HG03565 (cell line): ENCODE results near the gene DUSP8.

Source experiments
- ATAC-seq: cut with Tn5 transposase; IDR thresholded peaks from one replicate; pipeline ENCODE4 v1.9.1; 2021; ENCODE audit warnings: mild to moderate bottlenecking, moderate library complexity; ENCODE audit not compliant: unreplicated experiment

Gene DUSP8

GRCh38 chr11:1536065-1536843, 35.8 kb downstream of the DUSP8 start:
- ATAC-seq = no peak

- ATAC-seq = no peak
These were observed 37.4 kb downstream of the DUSP8 start for GRCh38 chr11:1534682-1535081.

GRCh38 chr11:1534171-1534570, 37.9 kb downstream of the DUSP8 start:
- no peak for ATAC-seq

- ATAC-seq = no peak
These were observed 38.7 kb downstream of the DUSP8 start for GRCh38 chr11:1533342-1533725.

GRCh38 chr11:1532606-1533341, 39.3 kb downstream of the DUSP8 start:
- ATAC-seq = no peak

- no peak for ATAC-seq
These were observed 40.0 kb downstream of the DUSP8 start for GRCh38 chr11:1532014-1532586.

- ATAC-seq = no peak
These were observed 40.5 kb downstream of the DUSP8 start for GRCh38 chr11:1531449-1532013.

GRCh38 chr11:1530686-1531448, 41.2 kb downstream of the DUSP8 start:
- ATAC-seq = no peak

- ATAC-seq = no peak
These were observed 42.3 kb downstream of the DUSP8 start for GRCh38 chr11:1529774-1530173.

- ATAC-seq = no peak
These were observed 42.8 kb downstream of the DUSP8 start for GRCh38 chr11:1529286-1529685.

GRCh38 chr11:1528710-1529109, 43.4 kb downstream of the DUSP8 start:
- no peak for ATAC-seq

GRCh38 chr11:1526785-1527184, 45.3 kb downstream of the DUSP8 start:
- no peak for ATAC-seq

GRCh38 chr11:1523779-1524178, 48.3 kb downstream of the DUSP8 start:
- ATAC-seq = no peak

GRCh38 chr11:1523077-1523476, 49.0 kb downstream of the DUSP8 start:
- no peak for ATAC-seq

- no peak for ATAC-seq
These were observed 50.0 kb downstream of the DUSP8 start for GRCh38 chr11:1522081-1522424.

- peak; percentile 63 for ATAC-seq
These were observed 50.5 kb downstream of the DUSP8 start for GRCh38 chr11:1521382-1522080.

- no peak for ATAC-seq
These were observed 51.3 kb downstream of the DUSP8 start for GRCh38 chr11:1520663-1521267.

- ATAC-seq = no peak
These were observed 51.8 kb downstream of the DUSP8 start for GRCh38 chr11:1520209-1520662.

GRCh38 chr11:1519028-1520010, 52.8 kb downstream of the DUSP8 start:
- no peak for ATAC-seq
